Type B pancreatic cell (in vitro differentiated cells): ENCODE results near the gene DPP10. TPM values are rescaled to one million over a fixed set of nuclear protein-coding genes. Genes with fewer than 3 reads are reported as not detected.

ENCODE experiments used
- DNase-seq: peaks from one replicate; pipeline ENCODE4 v3.0.0; 2021; ENCODE audit warnings: mixed read lengths; ENCODE audit not compliant: unreplicated experiment; ENCODE audit errors: extremely low spot score
- H3K27ac Mint-ChIP-seq: 2 replicates; pipeline ENCODE4 v1.8.0; 2021; ENCODE audit warnings: mild to moderate bottlenecking, mixed read lengths
- H3K27me3 Mint-ChIP-seq: 2 replicates; pipeline ENCODE4 v1.8.0; 2021; ENCODE audit warnings: mixed read lengths
- H3K36me3 Mint-ChIP-seq: 2 replicates; pipeline ENCODE4 v1.8.0; 2021; ENCODE audit warnings: mixed read lengths
- H3K4me1 Mint-ChIP-seq: one replicate; pipeline ENCODE4 v1.8.0; 2021; ENCODE audit warnings: mixed read lengths; ENCODE audit not compliant: unreplicated experiment
- H3K4me3 Mint-ChIP-seq: 2 replicates; pipeline ENCODE4 v1.8.0; 2021; ENCODE audit warnings: mild to moderate bottlenecking, mixed read lengths
- H3K9me3 Mint-ChIP-seq: 2 replicates; pipeline ENCODE4 v1.8.0; 2021; ENCODE audit warnings: mixed read lengths
- CTCF ChIP-seq: fragments of 200-600 bp; sonication (generic); conservative IDR thresholded peaks from 2 replicates; pipeline ENCODE4 v1.5.0; 2021; ENCODE audit warnings: antibody characterized with exemption, mild to moderate bottlenecking
- total RNA-seq: library from RNA; stranded (reverse); gene quantifications from 2 replicates; pipeline ENCODE4 v1.2.1, GENCODE V29; 2021; ENCODE audit warnings: low replicate concordance

The DPP10 gene
- total RNA-seq, 1 donor from 2014 or later = 8.8 TPM

- H3K27me3 Mint-ChIP-seq = peaks cover 3% of the 10 kb centered on the region
- TF ChIP-seq CTCF = no peak
- H3K27ac Mint-ChIP-seq = no peak overlapping the region
- H3K9me3 Mint-ChIP-seq = no peaks in the 10 kb centered on the region
- no peaks in the 10 kb centered on the region for H3K4me1 Mint-ChIP-seq
- no peak overlapping the region for H3K4me3 Mint-ChIP-seq
- DNase-seq = no peak
- no peaks in the 10 kb centered on the region for H3K36me3 Mint-ChIP-seq
Measured at GRCh38 chr2:114628481-114628880, 186.0 kb downstream of the DPP10 start.

DNA sequence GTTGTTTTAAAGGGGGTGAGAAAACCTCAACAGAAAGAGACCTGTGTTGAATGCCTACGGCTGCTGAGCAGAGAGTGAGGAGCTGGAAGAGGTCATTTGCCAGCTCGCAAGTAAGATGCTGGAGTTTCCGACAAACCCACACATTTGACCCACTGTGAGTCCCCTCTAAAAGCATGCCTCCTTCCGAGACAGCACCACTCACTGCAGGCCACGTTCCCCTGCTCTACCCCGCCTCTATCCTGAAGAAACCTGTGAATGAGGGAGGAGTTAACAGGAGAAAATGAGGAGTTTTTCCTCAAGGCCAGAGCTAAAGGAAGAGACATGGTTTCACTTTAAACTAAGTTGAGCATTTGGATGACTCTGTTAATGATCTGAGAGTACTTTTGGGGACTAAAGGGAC, 188.7 kb downstream of the DPP10 start:
- DNase-seq = no peak
- Mint-ChIP-seq H3K27ac (no peak overlapping the region), H3K9me3 (no peaks in the 10 kb centered on the region), H3K27me3 (peaks cover 3% of the 10 kb centered on the region), H3K4me3 (no peak overlapping the region), H3K36me3 (no peaks in the 10 kb centered on the region), H3K4me1 (no peaks in the 10 kb centered on the region)
- no peak for TF ChIP-seq CTCF

DNA sequence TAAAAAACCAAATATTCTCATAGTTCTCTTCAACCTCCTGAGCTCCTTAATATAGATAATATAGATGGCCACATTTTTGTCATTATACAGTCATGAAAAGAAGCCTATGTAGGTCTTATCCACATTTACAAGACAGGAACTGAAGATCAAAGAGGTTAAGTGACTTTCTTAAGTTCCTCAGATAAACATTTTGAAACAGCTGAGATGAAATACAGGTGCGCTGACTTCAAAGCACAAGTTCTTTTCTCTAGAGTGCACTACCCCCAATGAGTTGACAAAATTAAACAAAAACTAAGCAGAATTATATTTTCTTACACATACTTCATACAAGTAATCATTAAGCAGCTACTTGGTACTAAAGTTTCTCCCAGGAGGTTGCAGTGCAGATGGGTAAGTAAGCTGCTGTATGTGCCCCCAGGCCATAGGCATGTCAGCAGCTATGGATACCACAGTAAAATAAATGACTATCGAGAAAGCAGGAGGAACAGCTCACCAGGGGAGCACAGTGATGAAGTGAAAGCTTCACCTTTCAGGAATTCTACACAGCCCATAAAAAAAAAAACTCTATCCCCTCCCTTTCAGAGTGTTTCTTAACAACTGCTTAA, 199.8 kb downstream of the DPP10 start:
- Mint-ChIP-seq H3K4me1 (peaks cover 18% of the 10 kb centered on the region), H3K27me3 (no peaks in the 10 kb centered on the region), H3K36me3 (no peaks in the 10 kb centered on the region), H3K27ac (peak overlapping the region; percentile 28), H3K4me3 (no peak overlapping the region), H3K9me3 (no peaks in the 10 kb centered on the region)
- no peak for DNase-seq
- no peak for TF ChIP-seq CTCF

GRCh38 chr2:114642988-114643553, 200.6 kb downstream of the DPP10 start:
- Mint-ChIP-seq H3K4me3 (no peak overlapping the region), H3K9me3 (no peaks in the 10 kb centered on the region), H3K4me1 (peaks cover 18% of the 10 kb centered on the region), H3K36me3 (no peaks in the 10 kb centered on the region), H3K27me3 (peaks cover 4% of the 10 kb centered on the region), H3K27ac (no peak overlapping the region)
- no peak for DNase-seq
- TF ChIP-seq CTCF = no peak

- no peak overlapping the region for H3K4me3 Mint-ChIP-seq
- H3K27me3 Mint-ChIP-seq = peaks cover 9% of the 10 kb centered on the region
- no peak for DNase-seq
- TF ChIP-seq CTCF = no peak
- no peaks in the 10 kb centered on the region for H3K9me3 Mint-ChIP-seq
- no peaks in the 10 kb centered on the region for H3K36me3 Mint-ChIP-seq
- no peaks in the 10 kb centered on the region for H3K4me1 Mint-ChIP-seq
- no peak overlapping the region for H3K27ac Mint-ChIP-seq
Measured at GRCh38 chr2:114651933-114652332, 209.5 kb downstream of the DPP10 start.
